ENCODE measurements around the gene GP1BA. TPM values are rescaled to one million over a fixed set of nuclear protein-coding genes. Genes with fewer than 3 reads are reported as not detected.

The GP1BA gene
- total and polyA plus RNA-seq, 2 of the 8 experiments (the other 6 are each of a cell fraction or from before 2014, with no cell fraction given), result not detected

GRCh38 chr17:4945176-4945943 lies 13.3 kb downstream of the GP1BA start (continued):
- TF ChIP-seq SIN3A (conservative IDR thresholded peaks at IDR 0.05 in 1 of 2, IDR thresholded peaks at IDR 0.05 in 1 of 2; ENCODE audit: low read depth in 1 of 2, low read length in 2 of 2) (peak in 1 of 2 experiments; percentile 81; a peak in 1 of 4 replicates), SP4 (IDR thresholded peaks at IDR 0.05; ENCODE audit: low read length) (no peak), GTF2F1 (IDR thresholded peaks at IDR 0.05; ENCODE audit: borderline replicate concordance, low read depth, low read length) (no peak), TAF7 (optimal IDR thresholded peaks at IDR 0.05; ENCODE audit: borderline replicate concordance, low read depth, low read length) (peak; percentile 13), CHD1 (IDR thresholded peaks at IDR 0.05; ENCODE audit: low read depth, low read length) (no peak), GABPA (IDR thresholded peaks at IDR 0.05; ENCODE audit: borderline replicate concordance, insufficient read depth, low read length) (no peak), POU5F1 (IDR thresholded peaks at IDR 0.05; ENCODE audit: low read depth, low read length) (no peak), SIX5 (IDR thresholded peaks at IDR 0.05; ENCODE audit: low read depth, low read length) (peak; percentile 29; the same call in 1 of the 2 replicates), ATF3 (IDR thresholded peaks at IDR 0.05; ENCODE audit: insufficient read depth, low read depth, low read length) (no peak), MAX (IDR thresholded peaks at IDR 0.05) (no peak), PHF8 (conservative IDR thresholded peaks at IDR 0.05; ENCODE audit: low read depth, low read length) (no peak), SP2 (IDR thresholded peaks at IDR 0.05; ENCODE audit: low read length) (no peak), RBBP5 (IDR thresholded peaks at IDR 0.05; ENCODE audit: borderline replicate concordance, low read depth, low read length) (no peak), NRF1 (IDR thresholded peaks at IDR 0.05; ENCODE audit: low read depth, low read length) (no peak), E2F6 (IDR thresholded peaks at IDR 0.05) (no peak), FOSL1 (IDR thresholded peaks at IDR 0.05; ENCODE audit: insufficient read depth, low read depth, low read length) (no peak), BRCA1 (IDR thresholded peaks at IDR 0.05; ENCODE audit: low read depth, low read length) (no peak), HDAC6 (IDR thresholded peaks at IDR 0.05; ENCODE audit: low read depth, low read length) (no peak), RXRA (IDR thresholded peaks at IDR 0.05; ENCODE audit: insufficient read depth, low read depth, low read length) (no peak), YY1 (IDR thresholded peaks at IDR 0.05; ENCODE audit: low read depth, low read length) (no peak), CREB1 (IDR thresholded peaks at IDR 0.05) (no peak), ZNF274 (IDR thresholded peaks at IDR 0.05; ENCODE audit: borderline replicate concordance, extremely low read depth, low read length) (no peak), NANOG (IDR thresholded peaks at IDR 0.05; ENCODE audit: insufficient read depth, low read depth, low read length, poor library complexity, severe bottlenecking) (no peak), TEAD4 (IDR thresholded peaks at IDR 0.05; ENCODE audit: low read depth, low read length) (no peak)
